NCI-H2107 treated with DMSO at 0.1 percent for 48 hours (cell line): ENCODE results near the gene TOMM34.

ENCODE experiments used
- DNase-seq: peaks from one replicate; lab custom pipeline; 2025; ENCODE audit not compliant: unreplicated experiment; lab: John Stamatoyannopoulos, UW

The TOMM34 gene

GRCh38 chr20:44932916-44933315 is 27.3 kb downstream of the TOMM34 start:
- no peak for DNase-seq

- DNase-seq: no peak
Measured at GRCh38 chr20:44931911-44932310, 28.3 kb downstream of the TOMM34 start.

- no peak for DNase-seq
Measured at GRCh38 chr20:44930517-44931168, 29.6 kb downstream of the TOMM34 start.

- no peak for DNase-seq
Measured at GRCh38 chr20:44928595-44928994, 31.6 kb downstream of the TOMM34 start.

- DNase-seq: no peak
Measured at GRCh38 chr20:44924541-44924940, 35.7 kb downstream of the TOMM34 start.

GRCh38 chr20:44921447-44921846 is 38.8 kb downstream of the TOMM34 start:
- DNase-seq: no peak

- no peak for DNase-seq
Measured at GRCh38 chr20:44918761-44919160, 41.4 kb downstream of the TOMM34 start.

GRCh38 chr20:44918342-44918741 is 41.9 kb downstream of the TOMM34 start:
- DNase-seq: no peak

- no peak for DNase-seq
Measured at GRCh38 chr20:44917399-44917798, 42.8 kb downstream of the TOMM34 start.

GRCh38 chr20:44916586-44916985 is 43.6 kb downstream of the TOMM34 start:
- no peak for DNase-seq

GRCh38 chr20:44914924-44915323 is 45.3 kb downstream of the TOMM34 start:
- DNase-seq: no peak

- no peak for DNase-seq
Measured at GRCh38 chr20:44912189-44912588, 48.0 kb downstream of the TOMM34 start.

GRCh38 chr20:44911264-44911921 is 48.8 kb downstream of the TOMM34 start:
- DNase-seq: no peak

GRCh38 chr20:44910690-44911262 is 49.4 kb downstream of the TOMM34 start:
- DNase-seq: no peak

GRCh38 chr20:44909872-44910689 is 50.1 kb downstream of the TOMM34 start, which contains the start of gene PABPC1L:
TSS of gene PABPC1L (plus strand) at chr20:44910060. CDS start at chr20:44910144, 84 bp downstream.
- peak; percentile 17 for DNase-seq

- no peak for DNase-seq
Measured at GRCh38 chr20:44908987-44909871, 51.0 kb downstream of the TOMM34 start.

GRCh38 chr20:44904377-44904776 is 55.8 kb downstream of the TOMM34 start:
- DNase-seq: no peak

- DNase-seq: no peak
Measured at GRCh38 chr20:44901974-44902373, 58.2 kb downstream of the TOMM34 start.

GRCh38 chr20:44900231-44900854 is 59.9 kb downstream of the TOMM34 start:
- DNase-seq: no peak

- no peak for DNase-seq
Measured at GRCh38 chr20:44897133-44897532, 63.1 kb downstream of the TOMM34 start.
